Prostate gland (tissue), 2 donors: ENCODE measurements around the gene SNX18. TPM values are rescaled to one million over a fixed set of nuclear protein-coding genes. Genes with fewer than 3 reads are reported as not detected.

Source experiments
- DNase-seq: peaks from one replicate; pipeline ENCODE4 v3.0.0-alpha.2; 2019; ENCODE audit warnings: low spot score
- H3K27ac ChIP-seq, 2 donors: fragments of 200-600 bp; sonication (generic); 2 replicates each; pipeline ENCODE4 v1.5.1; 2017 to 2019
- H3K27me3 ChIP-seq: fragments of 200-600 bp; sonication (generic); replicated peaks from 2 replicates; pipeline ENCODE4 v1.5.1; 2019; ENCODE audit not compliant: insufficient read depth
- H3K36me3 ChIP-seq, 2 donors: fragments of 200-600 bp; sonication (generic); 1 replicate in 1 of 2; 2 replicates in 1 of 2; pipeline versions ENCODE4 v1.5.1 to v1.8.1; 2017 to 2019
- H3K4me1 ChIP-seq: fragments of 200-600 bp; sonication (generic); replicated peaks from 2 replicates; pipeline ENCODE4 v1.5.1; 2019
- H3K4me3 ChIP-seq, 2 donors: fragments of 200-600 bp; sonication (generic); 2 replicates each; pipeline ENCODE4 v1.5.1; 2017 to 2019
- H3K9me3 ChIP-seq: fragments of 200-600 bp; sonication (generic); 2 replicates; pipeline ENCODE4 v1.5.1; 2017
- POLR2A ChIP-seq: fragments of 450-650 bp; IDR thresholded peaks from one replicate; pipeline ENCODE4 v1.6.1; 2016; ENCODE audit warnings: antibody characterized with exemption, mild to moderate bottlenecking
- POLR2AphosphoS5 ChIP-seq: sonication (generic); formaldehyde crosslinking; IDR thresholded peaks from one replicate; pipeline ENCODE4 v1.6.1; 2017; ENCODE audit warnings: antibody characterized with exemption
- intact Hi-C: fragments of 100-400 bp; cut with DNase I; formaldehyde crosslinking; loops from one replicate; pipeline ENCODE4 v1.14.2; 2022
- total RNA-seq, 2 donors: library from RNA; depleted of rRNA; stranded (reverse); fragments of >200 nt; gene quantifications; one replicate each; pipeline ENCODE4 v1.1.0, GENCODE V29; 2016
- TF ChIP-seq, protein P1 (sequence below), 4 experiments: fragments of 200-600 bp in 2 of 4; fragments of 450-650 bp in 2 of 4; sonication (generic) in 2 of 4; IDR thresholded peaks; 1 replicate in 3 of 4; 2 replicates in 1 of 4; pipeline ENCODE4 v1.5.1; 2016 to 2019; ENCODE audit warnings: antibody characterized with exemption in 4 of 4, mild to moderate bottlenecking in 2 of 4, moderate library complexity in 2 of 4

The SNX18 gene
- total RNA-seq, 2 donors from 2014 or later, result 26.3 to 80.4 TPM

DNA sequence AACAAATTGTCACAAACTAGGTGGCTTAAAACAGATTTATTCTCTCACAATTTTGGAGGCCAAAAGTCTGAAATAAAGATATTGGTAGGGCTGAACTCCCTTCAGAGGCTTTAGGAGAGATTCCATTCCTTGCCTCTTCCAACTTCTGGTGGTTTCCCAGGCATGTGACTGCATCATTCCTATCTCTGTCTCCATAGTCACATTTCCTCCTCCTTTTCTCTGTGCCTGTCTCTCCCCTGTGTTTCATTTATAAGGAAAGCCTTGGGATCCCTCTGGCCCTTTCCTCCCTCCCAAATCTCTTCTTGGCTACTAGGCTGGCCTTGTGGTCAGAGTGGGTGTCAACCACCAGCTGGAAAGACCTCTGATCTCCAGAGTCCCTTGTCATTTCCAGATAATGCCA is 78.2 kb downstream of the SNX18 start:
- TF ChIP-seq, protein P1, sequence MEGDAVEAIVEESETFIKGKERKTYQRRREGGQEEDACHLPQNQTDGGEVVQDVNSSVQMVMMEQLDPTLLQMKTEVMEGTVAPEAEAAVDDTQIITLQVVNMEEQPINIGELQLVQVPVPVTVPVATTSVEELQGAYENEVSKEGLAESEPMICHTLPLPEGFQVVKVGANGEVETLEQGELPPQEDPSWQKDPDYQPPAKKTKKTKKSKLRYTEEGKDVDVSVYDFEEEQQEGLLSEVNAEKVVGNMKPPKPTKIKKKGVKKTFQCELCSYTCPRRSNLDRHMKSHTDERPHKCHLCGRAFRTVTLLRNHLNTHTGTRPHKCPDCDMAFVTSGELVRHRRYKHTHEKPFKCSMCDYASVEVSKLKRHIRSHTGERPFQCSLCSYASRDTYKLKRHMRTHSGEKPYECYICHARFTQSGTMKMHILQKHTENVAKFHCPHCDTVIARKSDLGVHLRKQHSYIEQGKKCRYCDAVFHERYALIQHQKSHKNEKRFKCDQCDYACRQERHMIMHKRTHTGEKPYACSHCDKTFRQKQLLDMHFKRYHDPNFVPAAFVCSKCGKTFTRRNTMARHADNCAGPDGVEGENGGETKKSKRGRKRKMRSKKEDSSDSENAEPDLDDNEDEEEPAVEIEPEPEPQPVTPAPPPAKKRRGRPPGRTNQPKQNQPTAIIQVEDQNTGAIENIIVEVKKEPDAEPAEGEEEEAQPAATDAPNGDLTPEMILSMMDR (IDR thresholded peaks at IDR 0.05), result no peak
- TF ChIP-seq POLR2AphosphoS5, result no peak
- TF ChIP-seq POLR2A, result no peak
- Histone ChIP-seq H3K9me3 (no peaks in the 10 kb centered on the region), H3K4me1 (no peaks in the 10 kb centered on the region), H3K36me3 (no peaks in the 10 kb centered on the region), H3K27me3 (no peaks in the 10 kb centered on the region), H3K27ac (no peak overlapping the region), H3K4me3 (no peak overlapping the region)
- DNase-seq, result no peak
- intact Hi-C loops, result no loop called here

Other genes with a start within 250 kb of the SNX18 start
- gene ARL15, start 207.2 kb upstream of the SNX18 start, total RNA-seq, result 10 to 100 TPM; 16.1 to 38.4 TPM
- 1 to 10 TPM; 1.7 to 4.1 TPM for gene HSPB3, start 62.1 kb upstream of the SNX18 start, total RNA-seq